SK-N-MC (cell line): Measurements from ENCODE around the gene CPLANE1.

Experiments used
- DNase-seq: peaks from one replicate; pipeline ENCODE4 v3.0.0-alpha.2; 2011; ENCODE audit warnings: low read depth, low spot score
- H3K27ac ChIP-seq: fragments of 200-600 bp; sonication (generic); 2 replicates; pipeline ENCODE4 v1.5.1; 2016; ENCODE audit warnings: mixed run types
- H3K36me3 ChIP-seq: fragments of 200-600 bp; sonication (generic); 2 replicates; pipeline ENCODE4 v1.6.1; 2017; ENCODE audit warnings: antibody characterized with exemption, low read length, mixed read lengths; ENCODE audit not compliant: insufficient read depth
- H3K4me3 ChIP-seq: fragments of 200-600 bp; sonication (generic); 2 replicates; pipeline ENCODE4 v1.5.1; 2016
- H3K9ac ChIP-seq: fragments of 200-600 bp; sonication (generic); 2 replicates; pipeline ENCODE4 v1.8.0; 2017; ENCODE audit warnings: mixed run types, mixed read lengths; ENCODE audit not compliant: insufficient read length
- H3K9me3 ChIP-seq: fragments of 200-600 bp; sonication (generic); 2 replicates; pipeline ENCODE4 v1.6.1; 2017; ENCODE audit warnings: low read depth, mild to moderate bottlenecking, antibody characterized with exemption, low read length, moderate library complexity, mixed read lengths
- EZH2 ChIP-seq: fragments of 200-600 bp; sonication (generic); IDR thresholded peaks from one replicate; pipeline ENCODE4 v1.6.1; 2017; ENCODE audit warnings: antibody characterized with exemption
- FOXP2 ChIP-seq: optimal IDR thresholded peaks from 2 replicates; pipeline ENCODE3; 2011; ENCODE audit warnings: mild to moderate bottlenecking, moderate library complexity; ENCODE audit not compliant: insufficient read depth; ENCODE audit errors: extremely low read length, control extremely low read depth
- POLR2AphosphoS5 ChIP-seq: IDR thresholded peaks from 2 replicates; pipeline ENCODE4 v1.6.1; 2012; ENCODE audit warnings: mild to moderate bottlenecking, low read depth, low read length, borderline replicate concordance

CPLANE1 gene

DNA sequence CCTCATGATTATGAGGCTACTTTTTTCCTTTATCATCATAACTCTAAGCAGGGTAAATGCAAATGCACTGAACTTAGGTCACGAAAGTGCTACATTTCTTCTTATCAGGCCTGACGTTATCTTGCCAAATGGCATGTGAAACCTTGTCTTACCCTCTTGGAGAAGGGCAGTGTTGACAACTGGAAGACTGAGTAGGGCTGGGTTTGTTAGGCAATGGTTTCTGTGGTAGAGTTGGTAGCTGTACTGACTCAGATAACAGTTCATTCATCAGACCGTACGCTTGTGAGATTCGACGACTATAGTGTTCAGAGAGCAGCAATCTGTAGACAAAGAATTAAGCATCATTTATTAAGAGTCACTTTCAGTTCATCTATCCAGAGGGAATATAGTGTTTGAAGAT lies 127.7 kb downstream of the CPLANE1 start:
- no peaks in the 10 kb centered on the region for H3K9me3 ChIP-seq
- H3K9ac ChIP-seq = no peak overlapping the region
- H3K27ac ChIP-seq = no peak overlapping the region
- TF ChIP-seq FOXP2 = no peak
- TF ChIP-seq EZH2 = no peak
- no peak for TF ChIP-seq POLR2AphosphoS5
- H3K36me3 ChIP-seq = no peaks in the 10 kb centered on the region
- no peak for DNase-seq
- H3K4me3 ChIP-seq = no peak overlapping the region

DNA sequence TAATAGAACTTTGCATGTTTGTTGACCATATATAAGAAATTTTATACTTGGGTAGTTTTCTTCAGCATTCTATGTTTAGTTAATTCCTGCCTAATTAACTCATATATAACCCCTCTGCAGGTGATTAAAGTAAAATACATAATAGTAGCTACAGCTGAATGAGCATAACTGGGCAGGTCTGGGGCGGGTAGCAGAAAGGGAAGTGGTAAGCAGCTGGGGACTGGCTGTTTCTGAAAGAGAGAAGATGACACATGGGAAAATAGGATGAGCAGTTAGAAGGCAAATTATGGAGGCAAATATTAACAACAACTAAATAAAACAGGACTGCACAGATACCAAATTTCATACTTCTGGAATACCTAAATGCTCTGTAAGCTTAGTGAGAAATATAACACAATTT lies 128.1 kb downstream of the CPLANE1 start:
- Histone ChIP-seq H3K9ac (no peak overlapping the region), H3K27ac (no peak overlapping the region), H3K4me3 (no peak overlapping the region), H3K9me3 (no peaks in the 10 kb centered on the region), H3K36me3 (no peaks in the 10 kb centered on the region)
- no peak for TF ChIP-seq EZH2
- no peak for TF ChIP-seq POLR2AphosphoS5
- TF ChIP-seq FOXP2 = no peak
- DNase-seq = no peak

DNA sequence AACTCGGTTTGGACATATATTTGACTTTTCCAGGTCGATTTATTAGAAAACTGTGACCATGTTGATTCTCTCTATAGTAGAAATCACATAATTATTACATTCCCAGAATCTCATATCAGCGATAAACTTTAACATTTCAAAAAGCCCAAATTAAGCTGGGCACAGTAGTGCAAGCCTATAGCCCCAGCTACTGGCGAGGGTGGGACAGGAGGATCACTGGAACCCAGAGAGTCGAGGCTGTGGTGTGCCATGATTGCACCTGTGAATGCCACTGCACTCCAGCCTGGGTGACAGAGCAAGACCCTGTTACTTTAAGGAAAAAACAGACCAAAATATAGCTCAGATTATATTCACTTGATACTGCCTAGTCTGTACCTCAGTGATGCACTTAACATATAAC lies 128.9 kb downstream of the CPLANE1 start:
- no peak overlapping the region for H3K9ac ChIP-seq
- H3K4me3 ChIP-seq = no peak overlapping the region
- no peaks in the 10 kb centered on the region for H3K9me3 ChIP-seq
- no peak for TF ChIP-seq POLR2AphosphoS5
- no peak for TF ChIP-seq EZH2
- TF ChIP-seq FOXP2 = no peak
- no peaks in the 10 kb centered on the region; the same call in 1 of the 2 replicates for H3K36me3 ChIP-seq
- no peak overlapping the region for H3K27ac ChIP-seq
- no peak for DNase-seq

GRCh38 chr5:37116359-37116758 lies 132.8 kb downstream of the CPLANE1 start:
- H3K9me3 ChIP-seq = no peaks in the 10 kb centered on the region
- H3K27ac ChIP-seq = no peak overlapping the region
- TF ChIP-seq EZH2 (no peak), POLR2AphosphoS5 (no peak), FOXP2 (no peak)
- DNase-seq = no peak
- no peak overlapping the region for H3K9ac ChIP-seq
- H3K4me3 ChIP-seq = no peak overlapping the region
- peaks cover 19% of the 10 kb centered on the region for H3K36me3 ChIP-seq

GRCh38 chr5:37112383-37112991 lies 136.7 kb downstream of the CPLANE1 start:
- TF ChIP-seq EZH2 = no peak
- no peak for TF ChIP-seq POLR2AphosphoS5
- no peak for TF ChIP-seq FOXP2
- H3K27ac ChIP-seq = no peak overlapping the region
- no peak overlapping the region for H3K4me3 ChIP-seq
- H3K36me3 ChIP-seq = peaks cover 19% of the 10 kb centered on the region
- no peaks in the 10 kb centered on the region for H3K9me3 ChIP-seq
- no peak overlapping the region for H3K9ac ChIP-seq
- DNase-seq = no peak

- no peak overlapping the region for H3K4me3 ChIP-seq
- DNase-seq = no peak
- H3K9ac ChIP-seq = no peak overlapping the region
- peaks cover 19% of the 10 kb centered on the region for H3K36me3 ChIP-seq
- H3K27ac ChIP-seq = no peak overlapping the region
- TF ChIP-seq FOXP2 (no peak), EZH2 (no peak), POLR2AphosphoS5 (no peak)
- no peaks in the 10 kb centered on the region for H3K9me3 ChIP-seq
These were observed 137.5 kb downstream of the CPLANE1 start for GRCh38 chr5:37111426-37112382.

- TF ChIP-seq EZH2 = no peak
- no peak for TF ChIP-seq POLR2AphosphoS5
- TF ChIP-seq FOXP2 = no peak
- Histone ChIP-seq H3K4me3 (no peak overlapping the region), H3K27ac (no peak overlapping the region), H3K9me3 (no peaks in the 10 kb centered on the region), H3K36me3 (peaks cover 21% of the 10 kb centered on the region), H3K9ac (no peak overlapping the region)
- no peak for DNase-seq
These were observed 139.0 kb downstream of the CPLANE1 start for GRCh38 chr5:37110135-37110534.

GRCh38 chr5:37109338-37109737 lies 139.8 kb downstream of the CPLANE1 start:
- no peak for DNase-seq
- no peak overlapping the region for H3K27ac ChIP-seq
- no peak overlapping the region for H3K9ac ChIP-seq
- no peaks in the 10 kb centered on the region for H3K9me3 ChIP-seq
- no peak overlapping the region for H3K4me3 ChIP-seq
- TF ChIP-seq EZH2 = no peak
- TF ChIP-seq FOXP2 = no peak
- TF ChIP-seq POLR2AphosphoS5 = no peak
- H3K36me3 ChIP-seq = peaks cover 20% of the 10 kb centered on the region
